CD4-positive, CD25-positive, alpha-beta regulatory T cell (primary cell): ENCODE data around the gene INHBA. TPM values are rescaled to one million over a fixed set of nuclear protein-coding genes. Genes with fewer than 3 reads are reported as not detected.

Experiments used
- ATAC-seq, 2 donors: fragments of 150-1000 bp; cut with Tn5 transposase; one replicate each; pipeline ENCODE4 v1.10.0; 2021; ENCODE audit warnings: low read depth in 2 of 2, moderate number of reproducible peaks in 2 of 2, moderate library complexity in 1 of 2
- DNase-seq, 3 donors: peaks; one replicate each; pipeline versions ENCODE4 v3.0.0 to v3.0.0-alpha.2; 2012 to 2022; ENCODE audit warnings: mixed read lengths in 1 of 3
- H3K27ac ChIP-seq: one replicate; pipeline ENCODE4 v1.7.0; 2013; ENCODE audit warnings: mild to moderate bottlenecking, low read length; ENCODE audit not compliant: insufficient read depth, poor library complexity, severe bottlenecking
- H3K27me3 ChIP-seq: one replicate; pipeline ENCODE4 v1.7.0; 2013; ENCODE audit warnings: low read length; ENCODE audit not compliant: control insufficient read depth, insufficient read depth
- H3K36me3 ChIP-seq: one replicate; pipeline ENCODE4 v1.7.0; 2013; ENCODE audit warnings: mild to moderate bottlenecking, low read length, moderate library complexity; ENCODE audit not compliant: control insufficient read depth, insufficient read depth
- H3K4me1 ChIP-seq: 2 replicates; pipeline ENCODE4 v1.7.0; 2013; ENCODE audit warnings: mild to moderate bottlenecking, low read length; ENCODE audit not compliant: insufficient read depth, control insufficient read depth, poor library complexity, severe bottlenecking
- H3K4me3 ChIP-seq: one replicate; pipeline ENCODE4 v1.7.0; 2013; ENCODE audit warnings: low read depth, mild to moderate bottlenecking, low read length, moderate library complexity
- H3K9me3 ChIP-seq, 2 experiments: 1 replicate in 1 of 2; 2 replicates in 1 of 2; pipeline ENCODE4 v1.7.0; 2013; ENCODE audit warnings: low read length in 2 of 2, mild to moderate bottlenecking in 1 of 2, moderate library complexity in 1 of 2; ENCODE audit not compliant: control insufficient read depth in 2 of 2
- H3K27ac Mint-ChIP-seq, 3 donors: one replicate each; pipeline ENCODE4 v1.8.0; 2020 to 2022; ENCODE audit warnings: mild to moderate bottlenecking in 3 of 3, mixed read lengths in 3 of 3, moderate library complexity in 2 of 3
- H3K27me3 Mint-ChIP-seq: one replicate; pipeline ENCODE4 v1.8.0; 2022; ENCODE audit warnings: mild to moderate bottlenecking, mixed read lengths
- H3K36me3 Mint-ChIP-seq: one replicate; pipeline ENCODE4 v1.8.0; 2020; ENCODE audit warnings: mixed read lengths
- H3K4me1 Mint-ChIP-seq, 4 donors: one replicate each; pipeline ENCODE4 v1.8.0; 2020 to 2022; ENCODE audit warnings: mixed read lengths in 4 of 4, mild to moderate bottlenecking in 1 of 4
- H3K4me3 Mint-ChIP-seq, 4 donors: one replicate each; pipeline ENCODE4 v1.8.0; 2020 to 2022; ENCODE audit warnings: mild to moderate bottlenecking in 4 of 4, mixed read lengths in 4 of 4, moderate library complexity in 3 of 4
- H3K9me3 Mint-ChIP-seq, 7 donors: one replicate each; pipeline ENCODE4 v1.8.0; 2020 to 2022; ENCODE audit warnings: mixed read lengths in 7 of 7, mild to moderate bottlenecking in 3 of 7, moderate library complexity in 2 of 7
- polyA plus RNA-seq, 4 donors: library from polyadenylated mRNA; unstranded; fragments of 300-500 nt; fragmentation: Illumina TruSeq; gene quantifications; one replicate each; pipeline ENCODE4 v1.2.3, GENCODE V29; 2021
- total RNA-seq: library from RNA; stranded (reverse); gene quantifications from one replicate; pipeline ENCODE4 v1.2.3, GENCODE V29; 2022

Gene INHBA
- total and polyA plus RNA-seq, 5 donors from 2014 or later: not detected

- no peak overlapping the region for H3K27ac ChIP-seq
- no peak for DNase-seq
- Mint-ChIP-seq H3K4me3 (no peak overlapping the region), H3K27ac (no peak overlapping the region), H3K27me3 (no peaks in the 10 kb centered on the region), H3K36me3 (no peaks in the 10 kb centered on the region), H3K4me1 (no peaks in the 10 kb centered on the region), H3K9me3 (peaks cover 0 to 2% (median 1%) of the 10 kb centered on the region in 7 donors)
- no peaks in the 10 kb centered on the region for H3K4me1 ChIP-seq
- H3K36me3 ChIP-seq: no peaks in the 10 kb centered on the region
- no peaks in the 10 kb centered on the region for H3K27me3 ChIP-seq
- H3K9me3 ChIP-seq: no peaks in the 10 kb centered on the region
- no peak overlapping the region for H3K4me3 ChIP-seq
- no peak for ATAC-seq
Measured at GRCh38 chr7:41641665-41642014, 61.2 kb downstream of the INHBA start.

- no peak overlapping the region for H3K27ac Mint-ChIP-seq
- H3K4me1 Mint-ChIP-seq: no peaks in the 10 kb centered on the region
- Histone ChIP-seq H3K27me3 (no peaks in the 10 kb centered on the region), H3K27ac (no peak overlapping the region), H3K4me3 (no peak overlapping the region), H3K4me1 (no peaks in the 10 kb centered on the region), H3K36me3 (no peaks in the 10 kb centered on the region), H3K9me3 (no peaks in the 10 kb centered on the region)
- peaks cover 0 to 6% (median 1%) of the 10 kb centered on the region in 7 donors for H3K9me3 Mint-ChIP-seq
- no peak for ATAC-seq
- DNase-seq: no peak
- H3K27me3 Mint-ChIP-seq: no peaks in the 10 kb centered on the region
- H3K36me3 Mint-ChIP-seq: no peaks in the 10 kb centered on the region
- no peak overlapping the region for H3K4me3 Mint-ChIP-seq
Measured at GRCh38 chr7:41641011-41641664, 61.8 kb downstream of the INHBA start.

- Histone ChIP-seq H3K27me3 (no peaks in the 10 kb centered on the region), H3K4me3 (no peak overlapping the region), H3K9me3 (no peaks in the 10 kb centered on the region), H3K4me1 (no peaks in the 10 kb centered on the region), H3K36me3 (no peaks in the 10 kb centered on the region), H3K27ac (no peak overlapping the region)
- DNase-seq: no peak
- Mint-ChIP-seq H3K27ac (no peak overlapping the region), H3K36me3 (no peaks in the 10 kb centered on the region), H3K4me3 (no peak overlapping the region), H3K27me3 (no peaks in the 10 kb centered on the region), H3K4me1 (no peaks in the 10 kb centered on the region), H3K9me3 (peaks cover 0 to 6% (median 1%) of the 10 kb centered on the region in 7 donors)
- ATAC-seq: no peak
Measured at GRCh38 chr7:41640487-41640886, 62.4 kb downstream of the INHBA start.

- Mint-ChIP-seq H3K27me3 (no peaks in the 10 kb centered on the region), H3K4me3 (no peak overlapping the region), H3K9me3 (peaks cover 0 to 12% (median 4%) of the 10 kb centered on the region in 7 donors), H3K27ac (no peak overlapping the region), H3K4me1 (no peaks in the 10 kb centered on the region), H3K36me3 (no peaks in the 10 kb centered on the region)
- H3K36me3 ChIP-seq: no peaks in the 10 kb centered on the region
- H3K27ac ChIP-seq: no peak overlapping the region
- H3K9me3 ChIP-seq: no peaks in the 10 kb centered on the region
- no peaks in the 10 kb centered on the region for H3K27me3 ChIP-seq
- no peak for DNase-seq
- H3K4me1 ChIP-seq: no peaks in the 10 kb centered on the region
- ATAC-seq: no peak
- no peak overlapping the region for H3K4me3 ChIP-seq
Measured at GRCh38 chr7:41637049-41637448, 65.8 kb downstream of the INHBA start.
